ENCODE data around the gene TMEM242. TPM values are rescaled to one million over a fixed set of nuclear protein-coding genes. Genes with fewer than 3 reads are reported as not detected.
A peak's percentile ranks its signal among the peaks of the same experiment; 100 is the strongest.
"Not testable (repeated sequence)": the region's sequence is repeated elsewhere in the genome, so short reads cannot be mapped to it uniquely, and the experiment has no call there.

Gene TMEM242
- polyA plus RNA-seq (ENCODE audit: insufficient read length): 14.7 TPM
- long read RNA-seq, donor 1, full-length matches to known transcripts: 20 of 33 reads
- long read RNA-seq, donor 1, partial matches to known transcripts: 13 of 33 reads
- long read RNA-seq, donor 1, other reads (novel, unspliced or antisense): 0 of 33 reads
- long read RNA-seq, donor 2, full-length matches to known transcripts: 14 of 30 reads
- long read RNA-seq, donor 2, partial matches to known transcripts: 16 of 30 reads
- long read RNA-seq, donor 2, other reads (novel, unspliced or antisense): 0 of 30 reads
- long read RNA-seq, donor 3, full-length matches to known transcripts: 16 of 24 reads
- long read RNA-seq, donor 3, partial matches to known transcripts: 8 of 24 reads
- long read RNA-seq, donor 3, other reads (novel, unspliced or antisense): 0 of 24 reads
- long read RNA-seq, donor 4, full-length matches to known transcripts: 1 of 1 reads
- long read RNA-seq, donor 4, partial matches to known transcripts: 0 of 1 reads
- long read RNA-seq, donor 4, other reads (novel, unspliced or antisense): 0 of 1 reads
- long read RNA-seq, donor 5, full-length matches to known transcripts: 24 of 40 reads
- long read RNA-seq, donor 5, partial matches to known transcripts: 16 of 40 reads
- long read RNA-seq, donor 5, other reads (novel, unspliced or antisense): 0 of 40 reads
- long read RNA-seq, donor 6, full-length matches to known transcripts: 16 of 26 reads
- long read RNA-seq, donor 6, partial matches to known transcripts: 10 of 26 reads
- long read RNA-seq, donor 6, other reads (novel, unspliced or antisense): 0 of 26 reads
- long read RNA-seq, donor 7, full-length matches to known transcripts: 18 of 32 reads
- long read RNA-seq, donor 7, partial matches to known transcripts: 14 of 32 reads
- long read RNA-seq, donor 7, other reads (novel, unspliced or antisense): 0 of 32 reads
- long read RNA-seq, donor 8, full-length matches to known transcripts: 10 of 10 reads
- long read RNA-seq, donor 8, partial matches to known transcripts: 0 of 10 reads
- long read RNA-seq, donor 8, other reads (novel, unspliced or antisense): 0 of 10 reads

DNA sequence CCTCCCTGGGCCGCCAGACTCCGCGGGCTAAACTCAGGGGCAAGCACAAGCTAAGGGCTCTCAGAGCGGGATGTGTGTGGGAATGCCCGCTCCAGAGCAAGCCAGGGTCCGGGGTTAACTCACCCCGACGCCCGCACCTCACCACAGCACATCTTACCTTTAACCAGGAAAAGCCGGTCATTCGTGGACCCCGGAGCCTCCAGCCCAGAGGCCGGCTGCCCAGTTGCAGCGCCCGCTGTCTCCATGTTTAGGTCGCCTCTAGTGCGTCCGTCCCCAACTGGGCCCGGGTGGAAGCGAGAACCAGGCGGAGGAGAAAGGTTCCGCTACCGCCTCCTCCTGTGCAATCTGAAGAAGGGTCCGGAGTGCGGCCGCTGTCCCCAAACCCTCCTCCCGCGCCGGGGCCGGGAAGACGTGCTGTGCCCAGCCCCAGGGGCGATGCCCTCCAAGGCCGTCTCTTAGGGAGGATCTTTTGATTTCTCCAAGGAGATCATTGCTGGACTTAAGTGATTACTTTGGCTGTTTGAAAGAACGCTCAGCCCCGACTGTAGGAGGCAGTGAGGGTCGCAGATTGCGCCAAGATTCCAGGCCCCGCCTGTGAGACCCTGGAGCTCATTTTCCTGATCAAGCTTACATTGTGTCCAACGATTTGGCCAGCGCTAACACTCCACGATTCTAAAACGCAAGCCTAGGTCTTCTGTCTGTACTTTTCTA, at the start of gene TMEM242:
Gene TMEM242, minus strand, starts transcription at position 265 of the 711 bp plus-strand sequence. Its CDS starts 20 bp downstream, at position 245.
- DNase-seq: peak; percentile 94

DNA sequence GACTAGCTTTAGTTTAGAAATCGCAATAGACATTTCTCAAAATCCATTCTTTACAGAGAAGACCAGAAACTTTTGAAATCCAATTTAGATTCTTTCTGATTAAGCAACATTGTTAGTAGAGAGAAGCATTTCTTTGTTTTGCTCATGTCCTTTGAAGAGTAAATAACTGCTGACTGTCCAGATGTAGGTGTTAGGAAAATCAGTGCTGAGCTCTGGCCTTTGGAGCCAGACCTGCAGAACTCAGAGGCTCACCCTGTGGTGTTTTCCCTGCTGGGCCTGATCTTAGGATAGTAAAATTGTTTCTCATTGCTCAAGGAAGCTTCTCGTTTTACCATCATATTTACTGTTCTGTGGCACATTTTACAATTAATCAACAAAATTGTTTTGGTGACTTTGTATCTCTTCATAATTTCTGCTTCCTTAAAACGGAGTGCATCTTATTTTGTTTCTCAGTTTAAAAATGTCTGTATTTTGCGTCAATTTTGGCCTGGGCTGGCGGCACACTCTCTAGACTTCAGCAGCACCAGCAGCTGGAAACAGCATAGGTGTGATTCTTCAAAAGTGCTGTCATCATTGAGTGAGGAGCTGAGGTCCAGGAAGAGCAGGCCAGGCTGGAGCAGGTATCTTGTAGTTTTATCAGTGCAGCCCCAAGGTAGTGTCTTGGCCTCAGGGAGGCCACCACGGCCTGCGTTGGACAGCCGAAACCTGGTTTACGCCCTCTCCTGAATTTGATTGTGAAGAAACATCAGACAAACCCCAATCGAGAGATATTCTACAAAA, 49.4 kb upstream of the TMEM242 start:
- DNase-seq: no peak

DNA sequence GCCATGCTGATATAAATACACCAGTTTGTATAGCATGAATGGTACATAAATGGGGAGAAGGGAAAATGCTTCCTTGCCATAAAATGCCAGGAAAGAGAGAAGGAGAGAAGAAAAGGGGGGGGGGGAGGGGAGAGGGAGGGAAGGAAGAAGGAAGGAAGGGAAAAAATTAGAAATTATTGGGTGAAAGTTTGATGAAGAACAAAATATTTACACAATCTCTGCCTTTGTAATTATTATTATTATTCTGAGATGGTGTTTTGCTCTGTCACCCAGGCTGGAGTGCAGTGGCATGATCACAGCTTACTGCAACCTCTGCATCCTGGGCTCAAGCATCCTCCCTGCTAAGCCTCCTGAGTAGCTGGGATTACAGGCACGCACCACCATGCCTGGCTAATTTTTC, 47.4 kb upstream of the TMEM242 start:
- DNase-seq: no peak

DNA sequence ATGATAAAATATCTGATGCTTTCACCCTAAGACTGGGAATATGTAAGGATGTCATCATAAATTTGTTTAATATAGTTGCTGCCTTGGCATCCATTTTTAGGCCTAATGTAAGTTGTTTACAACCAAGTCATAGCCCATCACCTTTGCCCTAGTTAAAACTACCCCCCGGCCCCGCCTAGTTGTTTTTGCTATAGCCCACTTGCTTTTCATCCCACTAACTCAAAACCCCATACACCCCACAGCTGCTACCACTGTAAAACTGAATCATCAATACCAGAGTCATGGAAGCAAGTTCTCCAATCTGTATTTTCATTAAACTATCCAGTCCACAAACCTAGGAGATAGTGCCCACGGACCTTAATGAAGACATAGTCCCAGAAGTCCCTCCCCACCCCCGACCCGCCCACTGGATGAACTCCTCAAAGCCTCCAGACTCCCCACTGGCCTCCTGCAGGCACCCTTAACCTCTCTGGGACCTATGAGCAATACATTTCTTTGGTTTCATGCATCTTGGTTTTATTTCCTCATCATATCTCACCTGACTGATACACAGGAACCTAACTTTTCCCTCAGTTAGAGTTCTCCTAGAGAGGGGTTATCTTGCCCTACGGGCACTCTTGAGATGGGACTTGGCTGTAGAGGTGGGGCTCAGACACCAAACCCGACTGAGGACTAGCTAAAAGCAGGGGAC, 45.2 kb upstream of the TMEM242 start:
- DNase-seq: no peak

DNA sequence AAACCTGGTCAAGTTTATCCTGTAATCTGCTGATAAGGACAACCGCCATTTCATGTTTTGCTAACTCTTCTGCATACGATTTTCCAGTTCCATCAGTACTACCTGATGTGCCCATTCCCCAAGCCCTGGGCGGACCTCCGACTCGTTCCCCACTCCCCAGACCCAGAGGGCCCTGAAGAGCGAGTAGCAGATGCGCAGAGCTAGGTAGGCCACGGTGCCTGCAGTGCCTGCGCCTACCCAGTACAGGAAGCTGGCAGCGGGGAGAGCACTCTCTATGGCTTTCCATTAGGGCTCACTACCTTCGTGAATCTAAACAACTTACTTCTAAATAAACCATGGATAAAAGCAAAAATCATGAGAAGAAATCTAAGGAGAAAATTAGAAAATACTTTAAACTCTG, 43.3 kb upstream of the TMEM242 start:
- DNase-seq: no peak

DNA sequence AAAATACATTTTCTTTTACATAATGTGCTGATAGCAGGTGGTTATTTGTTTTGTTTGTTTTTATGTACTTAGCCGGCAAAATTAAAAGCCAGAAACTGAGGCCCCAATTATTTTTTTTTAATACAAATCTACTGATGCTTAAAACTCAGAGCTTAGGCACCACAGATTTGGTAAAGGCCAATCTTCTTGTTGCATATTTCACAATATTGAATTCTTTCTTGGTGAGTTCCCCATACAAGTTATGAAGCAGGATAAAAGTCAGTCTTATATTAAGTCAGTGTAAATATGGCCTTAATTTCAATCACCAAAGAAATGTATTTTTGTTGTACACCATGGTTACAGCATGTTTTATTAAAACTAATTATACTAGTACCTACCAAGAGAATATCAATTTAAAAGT, 41.4 kb upstream of the TMEM242 start:
- DNase-seq: no peak

DNA sequence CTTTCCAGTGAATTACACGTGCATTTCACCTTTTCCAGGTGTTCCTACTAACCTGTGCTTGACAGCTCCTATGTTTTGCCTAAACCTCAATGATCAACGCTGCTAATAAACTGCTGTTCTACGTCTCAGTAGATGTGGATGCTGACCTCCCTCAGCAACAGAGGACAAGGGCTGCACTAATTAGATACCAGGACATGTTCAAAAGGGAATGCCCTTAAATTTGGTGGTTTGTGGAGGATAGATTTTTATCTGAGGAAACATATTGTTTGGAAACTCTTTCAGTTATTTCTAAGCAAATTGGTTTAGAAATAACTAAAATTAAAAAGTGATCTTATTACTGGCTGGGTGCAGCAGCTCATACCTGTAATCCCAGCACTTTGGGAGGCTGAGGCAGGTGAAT, 38.6 kb upstream of the TMEM242 start:
- no peak for DNase-seq

DNA sequence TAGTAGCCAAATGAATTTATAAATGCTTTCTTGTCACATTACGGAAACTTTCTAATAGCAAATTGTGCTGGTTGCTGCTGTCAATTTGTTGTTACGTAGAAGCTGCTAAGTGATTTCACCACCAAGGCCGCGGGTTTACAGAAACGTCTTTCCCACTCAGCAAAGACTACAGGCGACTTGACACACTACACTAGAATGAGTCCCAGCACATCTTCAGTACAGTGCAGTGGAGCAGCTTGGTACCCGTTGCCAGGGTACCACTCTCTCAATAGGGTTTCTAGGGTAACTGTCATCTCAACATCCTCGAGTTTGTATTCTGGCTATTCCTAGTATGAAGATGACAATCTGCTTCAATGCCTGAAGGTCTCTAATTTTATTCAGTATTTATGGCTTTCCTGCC, 35.0 kb upstream of the TMEM242 start:
- no peak for DNase-seq

DNA sequence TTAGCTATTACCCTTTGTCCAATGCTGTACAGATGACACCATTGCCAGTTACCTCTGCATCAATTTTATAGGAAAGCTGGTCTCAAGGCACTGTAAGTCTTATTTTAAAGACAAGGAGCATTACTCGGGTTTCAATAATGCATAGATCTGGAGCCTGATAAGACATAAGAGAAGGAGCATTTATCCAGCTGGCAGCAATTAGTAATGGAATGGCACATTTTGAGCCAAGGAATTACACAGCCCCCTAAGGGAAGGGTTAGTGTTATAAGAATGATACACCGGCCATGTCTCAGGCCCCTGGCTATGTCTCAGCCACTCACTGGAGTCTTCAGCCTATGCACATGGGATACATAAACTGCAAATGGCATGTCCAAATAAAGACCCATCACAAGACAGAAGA, 23.1 kb upstream of the TMEM242 start:
- DNase-seq: no peak

DNA sequence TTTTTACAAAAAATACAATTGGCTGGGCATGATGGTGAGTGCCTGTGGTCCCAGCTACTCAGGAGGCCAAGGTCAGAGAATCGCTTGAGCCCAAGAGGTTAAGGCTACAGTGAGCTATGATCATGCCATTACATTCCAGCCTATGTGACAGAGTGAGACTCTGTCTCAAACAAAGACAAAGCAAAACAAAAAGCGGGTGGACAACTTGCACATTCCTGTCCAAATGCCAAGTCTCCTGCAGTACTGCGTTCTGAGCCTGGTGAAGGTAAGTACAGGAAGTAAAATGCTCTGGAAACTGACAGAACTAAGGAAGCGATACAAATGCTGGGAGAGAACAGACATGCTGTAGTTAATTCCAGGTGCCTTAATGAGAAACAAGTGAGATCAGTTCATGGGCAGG, 20.4 kb upstream of the TMEM242 start:
- no peak for DNase-seq

DNA sequence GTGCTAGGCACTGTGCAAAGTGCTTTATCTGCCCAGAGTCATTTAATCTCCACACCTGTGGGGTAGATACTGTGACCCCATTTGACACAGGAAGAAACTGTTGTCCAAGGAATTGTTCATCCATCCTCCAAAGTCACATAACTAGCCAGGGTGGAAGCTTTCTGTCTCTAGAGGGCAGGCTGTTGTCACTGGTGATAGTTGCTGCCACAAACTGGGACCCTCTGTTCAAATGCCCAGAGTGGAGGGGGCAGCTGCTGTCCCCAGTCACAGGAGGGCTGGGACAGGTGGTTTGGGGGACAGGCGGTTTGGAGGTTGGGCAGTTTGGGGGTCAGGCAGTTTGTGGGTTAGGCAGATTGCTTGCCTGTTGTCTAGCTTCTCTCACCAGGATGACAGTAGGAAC, 16.1 kb upstream of the TMEM242 start:
- DNase-seq: no peak

DNA sequence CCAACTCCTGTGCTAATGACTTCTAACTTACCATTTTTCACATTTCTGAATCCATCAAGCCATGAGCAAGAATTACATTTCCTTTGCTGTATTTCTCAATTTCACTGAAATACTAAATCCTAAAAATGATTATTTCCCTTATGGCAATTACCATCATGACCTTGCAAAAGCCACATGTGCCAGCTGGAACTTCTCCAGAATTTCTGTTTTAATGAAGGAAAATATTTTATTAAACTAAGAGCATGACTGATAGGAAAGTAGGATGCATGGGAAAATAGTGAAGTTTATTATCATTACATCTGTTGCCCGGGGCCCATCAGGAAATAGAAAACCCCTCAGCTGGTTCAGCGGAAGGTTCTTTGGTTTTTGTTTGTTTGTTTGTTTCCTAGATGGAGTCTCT, 14.4 kb upstream of the TMEM242 start:
- DNase-seq: no peak

DNA sequence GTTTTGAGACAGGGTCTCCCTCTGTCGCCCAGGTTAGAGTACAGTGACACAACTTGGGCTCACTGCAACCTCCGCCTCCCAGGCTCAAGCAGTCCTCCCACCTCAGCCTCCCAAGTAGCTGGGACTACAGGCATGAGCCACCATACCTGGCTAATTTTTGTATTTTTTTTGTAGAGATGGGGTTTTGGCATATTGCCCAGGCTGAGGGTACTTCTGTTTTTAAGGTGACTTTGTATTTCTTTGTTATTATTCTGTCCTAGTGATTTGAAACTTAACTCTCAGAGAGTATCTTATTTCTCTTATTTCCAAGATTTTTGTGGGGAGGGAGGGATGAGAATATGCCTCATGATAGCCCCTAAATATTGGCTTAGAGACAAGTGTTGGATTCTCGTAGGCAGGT, 14.0 kb upstream of the TMEM242 start:
- not testable (repeated sequence) for DNase-seq

DNA sequence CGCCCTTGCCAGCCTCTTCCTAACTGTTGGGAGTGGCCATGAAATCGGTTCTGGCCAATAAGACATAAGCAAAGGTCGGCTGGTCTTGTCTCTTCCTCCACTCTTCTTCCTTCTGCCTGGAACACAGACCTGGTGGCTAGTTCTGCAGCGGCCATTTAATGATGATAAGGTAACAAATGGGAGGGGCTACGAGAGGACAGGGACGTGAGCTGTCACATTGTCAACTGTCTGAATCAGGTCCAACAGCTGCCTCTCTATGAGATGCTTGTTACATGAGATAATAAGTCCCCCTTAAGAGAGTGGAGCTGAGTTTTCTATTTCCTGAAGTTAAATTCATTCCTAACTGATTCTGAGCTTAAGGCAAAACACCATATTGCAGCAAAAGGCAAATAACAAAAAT, 12.5 kb upstream of the TMEM242 start:
- DNase-seq: no peak

DNA sequence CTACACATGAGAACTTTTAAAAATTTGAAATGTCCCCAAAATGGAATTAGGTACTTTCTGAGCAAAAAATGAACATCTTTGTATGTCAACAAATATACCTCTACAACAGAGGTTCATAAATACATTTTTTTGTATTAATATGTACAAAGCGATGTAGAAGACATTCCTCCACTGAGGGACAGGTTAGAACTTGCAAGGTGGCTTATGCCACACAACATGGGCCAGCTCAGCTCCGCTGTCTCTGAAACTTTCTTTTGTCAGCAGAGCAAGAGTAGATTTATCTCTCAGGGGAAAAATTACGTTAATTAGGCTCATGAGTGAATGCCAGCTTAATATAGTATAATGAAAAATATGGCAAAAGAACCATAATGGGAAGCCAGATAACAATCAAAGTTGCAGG, 10.6 kb upstream of the TMEM242 start:
- DNase-seq: no peak

DNA sequence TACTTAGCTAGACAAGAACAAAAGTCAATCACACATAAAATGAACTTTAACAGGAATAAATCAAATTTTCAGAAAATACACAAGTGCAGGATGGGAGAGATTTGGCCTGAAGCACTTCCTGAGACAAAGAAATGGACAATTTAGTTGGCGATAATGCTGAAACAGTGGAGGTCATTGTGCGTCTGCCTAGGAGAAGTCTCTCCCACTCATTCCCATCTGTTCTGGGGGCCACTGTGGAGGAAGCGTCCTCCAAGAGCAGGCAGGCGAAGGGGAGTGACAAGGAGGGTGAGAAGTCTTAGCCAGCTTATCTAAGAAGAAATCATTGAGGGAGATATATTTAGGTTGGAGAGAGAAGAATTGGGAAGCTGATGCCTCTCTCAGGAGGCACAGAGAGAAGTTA, 10.2 kb upstream of the TMEM242 start:
- DNase-seq: no peak

DNA sequence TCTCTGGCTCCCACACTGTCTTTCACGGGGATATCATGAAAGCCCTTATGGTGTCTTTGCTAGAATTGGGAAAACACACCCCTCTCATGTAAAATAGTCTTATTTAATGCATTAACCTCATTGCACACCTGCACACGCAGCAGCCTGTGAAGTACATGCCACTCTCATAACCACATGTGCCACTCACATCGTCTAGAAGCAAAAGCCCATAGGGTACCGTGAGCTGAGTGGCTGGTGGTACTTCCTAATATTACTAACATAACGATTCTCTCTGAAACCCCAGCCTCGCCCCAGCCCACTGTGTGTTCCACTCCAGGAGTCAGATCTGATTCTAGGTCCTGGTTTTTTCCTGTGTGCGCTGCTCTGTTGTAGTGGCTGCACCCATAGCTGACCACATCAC, 9.5 kb upstream of the TMEM242 start:
- no peak for DNase-seq

DNA sequence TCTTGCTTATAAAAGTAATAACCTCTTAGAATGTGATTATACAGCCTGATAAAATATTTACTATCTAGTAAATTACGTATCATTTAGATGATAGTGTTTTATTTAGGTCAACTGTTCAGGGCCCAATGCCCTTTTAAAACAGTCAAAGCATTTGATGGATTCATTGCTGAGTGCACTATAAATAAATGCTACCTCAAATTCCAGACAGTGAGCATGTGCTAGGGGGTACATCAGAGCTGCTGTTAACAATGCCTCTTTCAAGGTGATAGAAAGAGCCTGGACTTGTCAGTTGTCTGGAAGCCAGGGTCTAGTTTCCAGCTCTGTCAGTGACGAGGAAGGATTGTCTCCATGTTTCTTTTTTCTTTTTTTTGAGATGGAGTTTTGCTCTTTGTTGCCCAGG, 7.5 kb upstream of the TMEM242 start:
- DNase-seq: no peak

DNA sequence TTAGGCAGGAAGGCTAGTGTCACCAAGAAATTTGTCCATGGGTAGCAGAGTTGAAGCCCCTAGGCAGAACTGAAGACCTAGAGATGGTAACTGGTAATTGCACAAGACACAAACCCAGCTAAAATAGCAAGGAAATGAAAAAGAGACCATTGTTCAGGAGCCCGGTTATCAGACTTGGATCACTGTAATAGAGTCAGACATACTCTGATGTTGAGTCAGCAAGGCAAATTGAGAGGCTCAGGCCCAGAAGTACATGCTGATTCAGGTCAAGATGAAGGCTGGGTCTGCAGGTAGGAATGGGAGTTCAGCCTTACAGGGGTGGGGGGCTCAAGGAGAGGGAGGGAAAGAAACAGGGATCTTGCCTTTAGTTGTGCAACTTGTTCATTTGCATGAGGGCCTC, 6.5 kb upstream of the TMEM242 start:
- DNase-seq: no peak

DNA sequence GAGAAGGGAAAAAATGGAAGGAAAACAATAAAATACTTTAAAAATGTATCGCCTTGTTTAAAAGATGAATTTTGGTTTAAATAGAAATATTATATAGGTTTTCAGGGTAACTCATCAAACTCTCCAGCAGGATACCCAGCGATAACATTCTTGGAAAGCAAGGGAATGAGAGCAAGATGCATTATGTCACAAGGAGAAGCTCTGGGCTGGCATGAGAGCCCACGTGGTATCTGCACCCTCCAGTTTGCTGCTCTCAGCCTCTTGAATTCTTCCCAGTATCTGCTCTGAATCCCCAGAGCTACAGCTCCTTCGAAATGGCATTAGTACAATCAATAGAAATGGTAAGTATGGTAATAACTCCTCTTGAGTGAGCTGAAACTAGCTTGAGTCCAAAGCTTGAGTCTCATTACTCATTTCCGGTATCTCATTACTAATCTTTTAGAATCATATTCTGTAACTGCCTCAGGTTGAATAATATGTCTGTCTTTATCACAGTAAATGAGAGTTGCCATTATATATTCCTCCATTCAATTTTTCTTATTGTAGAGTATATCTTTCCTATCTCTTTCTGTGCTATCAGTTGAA, 4.9 kb upstream of the TMEM242 start:
- DNase-seq: no peak
